HepG2 (cell line): ENCODE results near the gene MYO18A. TPM values are rescaled to one million over a fixed set of nuclear protein-coding genes. Genes with fewer than 3 reads are reported as not detected.

Experiments
- ATAC-seq: fragments of 200-7000 bp; cut with Tn5 transposase; 3 replicates; pipeline ENCODE4 v1.9.1; 2020; ENCODE audit warnings: mild to moderate bottlenecking, moderate library complexity
- BruUV-seq: library from RNA; stranded (reverse); fragments of 400-500 nt; replicated peaks from 2 replicates; lab custom pipeline; 2021; lab: Mats Ljungman, UMichigan
- CTCF ChIA-PET: fragments of 300-600 bp; formaldehyde crosslinking; extraction: SDS; loops from one replicate; lab custom pipeline; 2021; ENCODE audit warnings: low total read pairs, inconsistent platforms, low intra/inter-chr PET ratio; lab: Yijun Ruan, JAX
- POLR2A ChIA-PET: fragments of 350-600 bp; sonication (Branson Sonifier 250); formaldehyde crosslinking; loops from one replicate; lab custom pipeline; 2020; ENCODE audit warnings: antibody characterized with exemption, inconsistent platforms; lab: Yijun Ruan, JAX
- DNase-seq: peaks from one replicate; pipeline ENCODE4 v3.0.0-alpha.2; 2015; ENCODE audit warnings: low spot score
- FAIRE-seq: peaks from 3 replicates; lab custom pipeline; 2011; peaks lifted over from hg19 to GRCh38; lab: Jason Lieb, UNC
- H2AFZ ChIP-seq: one replicate; pipeline ENCODE4 v1.6.1; 2011; ENCODE audit warnings: low read length, inconsistent platforms
- H3K27ac ChIP-seq: fragments of 300-600 bp; 3 replicates; pipeline ENCODE4 v1.8.0; 2011; ENCODE audit warnings: mixed run types, mild to moderate bottlenecking, mixed read lengths, low read length, inconsistent platforms; ENCODE audit not compliant: insufficient read depth; ENCODE audit errors: extremely low read length
- H3K27me3 ChIP-seq, 2 experiments: fragments of 200-600 bp in 1 of 2; 2 replicates in 1 of 2; 3 replicates in 1 of 2; pipeline versions ENCODE4 v1.6.0 to v1.8.0; 2011; ENCODE audit warnings: low read length in 2 of 2, mild to moderate bottlenecking in 2 of 2, moderate library complexity in 2 of 2, inconsistent platforms in 1 of 2; ENCODE audit not compliant: insufficient read depth in 2 of 2, control insufficient read depth in 1 of 2
- H3K36me3 ChIP-seq, 2 experiments: fragments of 200-600 bp in 1 of 2; replicated peaks in 1 of 2; 2 replicates in 1 of 2; 3 replicates in 1 of 2; pipeline versions ENCODE4 v1.5.1 to v1.8.0; 2011; ENCODE audit warnings: low read length in 2 of 2, inconsistent platforms in 1 of 2; ENCODE audit not compliant: insufficient read depth in 2 of 2, control insufficient read depth in 1 of 2
- H3K4me1 ChIP-seq: 2 replicates; pipeline ENCODE4 v1.5.1; 2012; ENCODE audit warnings: low read length, inconsistent platforms; ENCODE audit not compliant: insufficient read depth
- H3K4me2 ChIP-seq: 2 replicates; pipeline ENCODE4 v1.6.0; 2011; ENCODE audit warnings: low read depth, low read length, inconsistent platforms
- H3K4me3 ChIP-seq, 3 experiments: fragments of 200-600 bp in 1 of 3; sonication (generic), shearing (Covaris generic) in 1 of 3; replicated peaks in 1 of 3; 2 replicates each; pipeline ENCODE4 v1.5.1; 2011 to 2016; ENCODE audit warnings: low read length in 3 of 3, inconsistent platforms in 2 of 3, low read depth in 2 of 3, mild to moderate bottlenecking in 2 of 3, control low read depth in 1 of 3, mixed read lengths in 1 of 3; ENCODE audit not compliant: insufficient read depth in 1 of 3
- H3K79me2 ChIP-seq: one replicate; pipeline ENCODE4 v1.6.1; 2011; ENCODE audit warnings: low read length, inconsistent platforms; ENCODE audit not compliant: insufficient read depth
- H3K9ac ChIP-seq: 2 replicates; pipeline ENCODE4 v1.6.0; 2011; ENCODE audit warnings: mild to moderate bottlenecking, low read depth, low read length, inconsistent platforms; ENCODE audit not compliant: insufficient read depth
- H3K9me3 ChIP-seq: 2 replicates; pipeline ENCODE4 v1.5.1; 2012; ENCODE audit warnings: mild to moderate bottlenecking, low read length
- H4K20me1 ChIP-seq: 2 replicates; pipeline ENCODE4 v1.6.0; 2011; ENCODE audit warnings: inconsistent platforms, mild to moderate bottlenecking, low read length, moderate library complexity; ENCODE audit not compliant: insufficient read depth
- BRD4 ChIP-seq: sonication (generic); formaldehyde crosslinking; IDR thresholded peaks from 2 replicates; pipeline ENCODE4 v1.4.0; 2020; ENCODE audit warnings: missing genetic modification reagents
- ETV5 ChIP-seq: IDR thresholded peaks from 2 replicates; pipeline ENCODE4 v1.6.1; 2018; ENCODE audit warnings: missing biosample characterization, missing genetic modification reagents, inconsistent platforms, borderline replicate concordance
- FOXA1 ChIP-seq, 2 experiments: fragments of 450-650 bp in 1 of 2; sonication (generic) in 1 of 2; formaldehyde crosslinking in 1 of 2; IDR thresholded peaks; 2 replicates each; pipeline versions ENCODE4 v1.4.0 to v1.6.1; 2016 to 2020; ENCODE audit warnings: missing genetic modification reagents in 1 of 2
- HDAC2 ChIP-seq: sonication (generic); formaldehyde crosslinking; IDR thresholded peaks from 2 replicates; pipeline ENCODE4 v1.4.0; 2020; ENCODE audit warnings: missing genetic modification reagents
- HOXA3 ChIP-seq: sonication (generic); formaldehyde crosslinking; IDR thresholded peaks from 2 replicates; pipeline ENCODE4 v1.5.0; 2020; ENCODE audit warnings: missing genetic modification reagents
- MEF2D ChIP-seq: sonication (generic); formaldehyde crosslinking; IDR thresholded peaks from 2 replicates; pipeline ENCODE4 v1.5.1; 2020; ENCODE audit warnings: mild to moderate bottlenecking, missing genetic modification reagents
- MIXL1 ChIP-seq: IDR thresholded peaks from 2 replicates; pipeline ENCODE4 v1.6.1; 2016
- NBN ChIP-seq: fragments of 450-650 bp; conservative IDR thresholded peaks from 2 replicates; pipeline ENCODE4 v1.6.1; 2017
- PHF8 ChIP-seq: sonication (generic); formaldehyde crosslinking; IDR thresholded peaks from 2 replicates; pipeline ENCODE4 v1.5.0; 2020; ENCODE audit warnings: missing genetic modification reagents
- TMF1 ChIP-seq: sonication (generic); formaldehyde crosslinking; IDR thresholded peaks from 2 replicates; pipeline ENCODE4 v1.8.1; 2022; ENCODE audit warnings: low read depth, missing genetic modification reagents
- YEATS2 ChIP-seq: sonication (generic); formaldehyde crosslinking; IDR thresholded peaks from 2 replicates; pipeline ENCODE4 v1.4.0; 2020; ENCODE audit warnings: missing genetic modification reagents, borderline replicate concordance
- ZNF430 ChIP-seq: sonication (generic); formaldehyde crosslinking; IDR thresholded peaks from 2 replicates; pipeline ENCODE4 v1.9.0; 2021; ENCODE audit warnings: mild to moderate bottlenecking, missing genetic modification reagents
- WGBS: methylation state at CpG from one replicate; pipeline ENCODE4 v1.1.6; 2017; ENCODE audit warnings: low lambda C conversion rate; 5-methylcytosine and 5-hydroxymethylcytosine counted together
- in situ Hi-C: cut with HindIII; loops from 2 replicates; pipeline ENCODE4 v1.10.0; 2017; ENCODE audit warnings: low pct_unique_long_range_greater_than_20kb; ENCODE audit not compliant: extremely low pct_ligation_motif_present
- intact Hi-C: fragments of 100-400 bp; cut with micrococcal nuclease; formaldehyde crosslinking; loops from one replicate; pipeline ENCODE4 v1.10.0; 2022; ENCODE audit not compliant: unreplicated experiment
- polyA plus RNA-seq, 8 experiments: library from polyadenylated mRNA; depleted of rRNA in 3 of 8; stranded (reverse) in 7 of 8; unstranded in 1 of 8; fragments of >200 nt; fragmentation: Illumina TruSeq in 4 of 8; extraction: Trizol in 4 of 8; gene quantifications; 2 replicates each; pipeline versions ENCODE4 v1.2.1 to v1.2.3, GENCODE V29; 2011 to 2016; ENCODE audit warnings: low read depth in 4 of 8, missing spikeins in 1 of 8, mixed read lengths in 1 of 8; ENCODE audit not compliant: insufficient read depth in 1 of 8
- total RNA-seq, 5 experiments: library from RNA; depleted of rRNA; stranded (reverse); fragments of >200 nt; fragmentation: Illumina TruSeq; extraction: Trizol; gene quantifications; 2 replicates each; pipeline ENCODE4 v1.2.3, GENCODE V29; 2016; ENCODE audit warnings: low read depth in 1 of 5
- TF ChIP-seq, protein P1 (sequence below): sonication (generic); formaldehyde crosslinking; IDR thresholded peaks from 2 replicates; pipeline ENCODE4 v1.8.0; 2022; ENCODE audit warnings: low read depth, missing genetic modification reagents

Gene MYO18A
- total and polyA plus RNA-seq, 2 of the 13 experiments (the other 11 are each of a cell fraction or from before 2014, with no cell fraction given), result 16.8 to 24.8 TPM

DNA sequence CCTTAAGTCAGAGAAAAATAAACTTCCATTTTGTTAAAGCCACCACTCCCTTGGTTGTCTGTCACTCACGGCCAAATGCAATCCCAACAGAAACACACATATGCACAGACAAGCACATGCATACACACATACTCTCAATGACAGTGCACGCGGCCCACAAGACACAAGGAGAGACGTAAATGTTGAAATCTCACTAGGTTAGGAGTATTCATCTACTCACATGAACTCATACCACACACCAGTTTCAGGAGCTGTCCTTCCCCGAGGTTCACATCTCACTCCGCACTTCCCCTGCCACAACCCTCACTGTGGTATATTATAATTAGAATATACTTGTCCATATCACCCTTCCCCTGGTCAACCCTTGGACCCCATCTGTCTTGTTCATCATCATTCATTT is 36.0 kb upstream of the MYO18A start:
- Histone ChIP-seq H3K9me3 (no peaks in the 10 kb centered on the region), H3K4me2 (no peak overlapping the region), H3K9ac (no peak overlapping the region), H3K27me3 (peaks cover 1 to 8% of the 10 kb centered on the region in 2 experiments; a peak in 3 of 5 replicates), H3K4me3 (no peak overlapping the region), H2AFZ (no peak overlapping the region), H3K79me2 (no peaks in the 10 kb centered on the region), H3K36me3 (no peaks in the 10 kb centered on the region), H3K27ac (no peak overlapping the region), H3K4me1 (peaks cover 20% of the 10 kb centered on the region), H4K20me1 (no peaks in the 10 kb centered on the region)
- in situ Hi-C loops (loop anchor here (5.0 kb wide), 1 partner anchor 69 kb away; no protein-coding TSS in a partner anchor), intact Hi-C loops (no loop called here)
- DNase-seq (no peak), ATAC-seq (no peak), FAIRE-seq (no peak)
- ChIA-PET POLR2A (interaction anchor here (1.0 to 1.6 kb wide), 3 partner anchors 37 to 78 kb away, joined by 3 to 4 read pairs (median 3); partner anchors contain the start of gene NUFIP2), CTCF (interaction anchor here (1.4 to 1.5 kb wide), 2 partner anchors 12 to 67 kb away, joined by 3 read pairs; no protein-coding TSS in a partner anchor)
- WGBS, result 55% methylated on average over 5 of the region's 6 CpGs
- no TSS peak for BruUV-seq
- TF ChIP-seq YEATS2 (no peak), TMF1 (CRISPR knock-in tag) (no peak), MIXL1 (CRISPR knock-in tag) (no peak), BRD4 (no peak), ZNF430 (no peak), HDAC2 (CRISPR knock-in tag) (no peak), ETV5 (CRISPR knock-in tag) (no peak), HOXA3 (CRISPR knock-in tag) (no peak), NBN (no peak), FOXA1 (IDR thresholded peaks at IDR 0.05) (no peak), FOXA1 (CRISPR knock-in tag; IDR thresholded peaks at IDR 0.05) (no peak), MEF2D (CRISPR knock-in tag) (no peak), PHF8 (no peak)
- TF ChIP-seq, protein P1, sequence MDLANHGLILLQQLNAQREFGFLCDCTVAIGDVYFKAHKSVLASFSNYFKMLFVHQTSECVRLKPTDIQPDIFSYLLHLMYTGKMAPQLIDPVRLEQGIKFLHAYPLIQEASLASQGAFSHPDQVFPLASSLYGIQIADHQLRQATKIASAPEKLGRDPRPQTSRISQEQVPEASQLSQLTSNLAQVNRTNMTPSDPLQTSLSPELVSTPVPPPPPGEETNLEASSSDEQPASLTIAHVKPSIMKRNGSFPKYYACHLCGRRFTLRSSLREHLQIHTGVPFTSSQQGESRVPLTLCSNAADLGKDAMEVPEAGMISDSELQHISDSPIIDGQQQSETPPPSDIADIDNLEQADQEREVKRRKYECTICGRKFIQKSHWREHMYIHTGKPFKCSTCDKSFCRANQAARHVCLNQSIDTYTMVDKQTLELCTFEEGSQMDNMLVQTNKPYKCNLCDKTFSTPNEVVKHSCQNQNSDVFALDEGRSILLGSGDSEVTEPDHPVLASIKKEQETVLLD (CRISPR knock-in tag), result no peak
